Peyer's patch (tissue), 4 donors: ENCODE data around the gene SIT1. TPM values are rescaled to one million over a fixed set of nuclear protein-coding genes. Genes with fewer than 3 reads are reported as not detected.
"Not testable (repeated sequence)": the region's sequence is repeated elsewhere in the genome, so short reads cannot be mapped to it uniquely, and the experiment has no call there.

ENCODE experiments used
- DNase-seq, 3 donors: peaks; one replicate each; pipeline ENCODE4 v3.0.0-alpha.2; 2017 to 2019
- H3K27ac ChIP-seq, 4 donors: fragments of 200-600 bp; sonication (generic); one replicate each; pipeline ENCODE4 v1.5.1; 2016 to 2019
- H3K27me3 ChIP-seq, 2 donors: fragments of 200-600 bp; sonication (generic); one replicate each; pipeline ENCODE4 v1.5.1; 2019
- H3K36me3 ChIP-seq, 3 donors: fragments of 200-600 bp; sonication (generic); one replicate each; pipeline ENCODE4 v1.5.1; 2016 to 2019
- H3K4me1 ChIP-seq, 4 donors: fragments of 200-600 bp; sonication (generic); one replicate each; pipeline ENCODE4 v1.5.1; 2016 to 2019
- H3K4me3 ChIP-seq, 4 donors: fragments of 200-600 bp; sonication (generic); 1 replicate in 3 of 4; 2 replicates in 1 of 4; pipeline ENCODE4 v1.5.1; 2016 to 2019; ENCODE audit warnings: mild to moderate bottlenecking in 1 of 4
- H3K9me3 ChIP-seq, 4 donors: fragments of 200-600 bp; sonication (generic); one replicate each; pipeline ENCODE4 v1.5.1; 2016 to 2019; ENCODE audit warnings: mild to moderate bottlenecking in 1 of 4
- CTCF ChIP-seq, 6 experiments: fragments of 450-650 bp in 4 of 6; fragments of 200-600 bp in 2 of 6; sonication (generic) in 1 of 6; IDR thresholded peaks; one replicate each; pipeline ENCODE4 v1.5.1; 2017 to 2019; ENCODE audit warnings: antibody characterized with exemption in 6 of 6, mild to moderate bottlenecking in 3 of 6, moderate library complexity in 1 of 6
- POLR2A ChIP-seq, 2 donors: fragments of 450-650 bp; IDR thresholded peaks; one replicate each; pipeline ENCODE4 v1.5.1; 2017; ENCODE audit warnings: antibody characterized with exemption in 2 of 2, mild to moderate bottlenecking in 2 of 2, moderate library complexity in 2 of 2
- total RNA-seq, 4 donors: library from RNA; depleted of rRNA; stranded (reverse); fragments of >200 nt; gene quantifications; one replicate each; pipeline ENCODE4 v1.1.0, GENCODE V29; 2016

SIT1 gene
- total RNA-seq, 4 donors from 2014 or later, result 2.4 TPM; not detected in 3

- no peak for TF ChIP-seq CTCF (IDR thresholded peaks at IDR 0.05)
- no peak for TF ChIP-seq POLR2A (IDR thresholded peaks at IDR 0.05)
- no peak overlapping the region for H3K27ac ChIP-seq
- H3K9me3 ChIP-seq, result no peaks in the 10 kb centered on the region
- no peak overlapping the region for H3K4me3 ChIP-seq
- peaks cover 0 to 14% (median 9%) of the 10 kb centered on the region in 4 donors for H3K4me1 ChIP-seq
- DNase-seq, result peak in 1 of 3 donors; percentile 42
- no peaks in the 10 kb centered on the region for H3K27me3 ChIP-seq
- H3K36me3 ChIP-seq, result no peaks in the 10 kb centered on the region
These were observed 7.7 kb downstream of the SIT1 start for GRCh38 chr9:35643046-35643445.

GRCh38 chr9:35641478-35641877 lies 9.3 kb downstream of the SIT1 start:
- H3K9me3 ChIP-seq, H3K27me3 ChIP-seq, H3K36me3 ChIP-seq, DNase-seq, H3K4me3 ChIP-seq: not testable (repeated sequence)
- Histone ChIP-seq H3K4me1 (peaks cover 0 to 15% (median 3%) of the 10 kb centered on the region in 4 donors), H3K27ac (peak overlapping the region in 1 of 4 donors; percentile 52)

- not testable (repeated sequence) for H3K4me3 ChIP-seq, H3K27me3 ChIP-seq, H3K27ac ChIP-seq, H3K36me3 ChIP-seq, H3K9me3 ChIP-seq
- H3K4me1 ChIP-seq, result peaks cover 0 to 18% (median 1%) of the 10 kb centered on the region in 4 donors
- DNase-seq, result peak in 1 of 3 donors; percentile 29
These were observed 10.3 kb downstream of the SIT1 start for GRCh38 chr9:35640431-35640830.

- DNase-seq, result no peak
- Histone ChIP-seq H3K4me3 (no peak overlapping the region), H3K36me3 (no peaks in the 10 kb centered on the region), H3K27me3 (no peaks in the 10 kb centered on the region), H3K27ac (peak overlapping the region in 1 of 4 donors; percentile 44), H3K9me3 (no peaks in the 10 kb centered on the region), H3K4me1 (peaks cover 0 to 21% (median 2%) of the 10 kb centered on the region in 4 donors)
- TF ChIP-seq CTCF (IDR thresholded peaks at IDR 0.05) (no peak), POLR2A (IDR thresholded peaks at IDR 0.05) (no peak)
These were observed 11.1 kb downstream of the SIT1 start for GRCh38 chr9:35639631-35640030.

GRCh38 chr9:35639225-35639624 lies 11.5 kb downstream of the SIT1 start:
- Histone ChIP-seq H3K27ac (peak overlapping the region in 1 of 4 donors; percentile 44), H3K4me1 (peaks cover 0 to 21% (median 2%) of the 10 kb centered on the region in 4 donors)
- not testable (repeated sequence) for H3K9me3 ChIP-seq

GRCh38 chr9:35638751-35639150 lies 12.0 kb downstream of the SIT1 start:
- not testable (repeated sequence) for H3K9me3 ChIP-seq, H3K27ac ChIP-seq, H3K27me3 ChIP-seq, H3K4me3 ChIP-seq, H3K36me3 ChIP-seq
- peaks cover 0 to 21% (median 2%) of the 10 kb centered on the region in 4 donors for H3K4me1 ChIP-seq
- DNase-seq, result peak in 1 of 3 donors; percentile 53

More at GRCh38 chr9:35639225-35639624, 11.5 kb downstream of the SIT1 start:
- H3K27me3 ChIP-seq, H3K36me3 ChIP-seq, DNase-seq, H3K4me3 ChIP-seq: not testable (repeated sequence)

- H3K9me3 ChIP-seq, H3K4me3 ChIP-seq, H3K36me3 ChIP-seq, H3K27me3 ChIP-seq: not testable (repeated sequence)
- Histone ChIP-seq H3K27ac (peak overlapping the region in 1 of 4 donors; percentile 38), H3K4me1 (peaks cover 0 to 21% (median 2%) of the 10 kb centered on the region in 4 donors)
- peak in 1 of 3 donors; percentile 26 for DNase-seq
These were observed 13.2 kb downstream of the SIT1 start for GRCh38 chr9:35637427-35637955.

GRCh38 chr9:35636877-35637246 lies 13.9 kb downstream of the SIT1 start:
- DNase-seq, H3K9me3 ChIP-seq, H3K36me3 ChIP-seq, H3K4me3 ChIP-seq, H3K27me3 ChIP-seq: not testable (repeated sequence)
- Histone ChIP-seq H3K4me1 (peaks cover 0 to 21% (median 2%) of the 10 kb centered on the region in 4 donors), H3K27ac (peak overlapping the region in 1 of 4 donors; percentile 75)

- H3K9me3 ChIP-seq, result no peaks in the 10 kb centered on the region
- no peaks in the 10 kb centered on the region for H3K36me3 ChIP-seq
- no peak for TF ChIP-seq CTCF (IDR thresholded peaks at IDR 0.05)
- TF ChIP-seq POLR2A (IDR thresholded peaks at IDR 0.05), result no peak
- H3K4me1 ChIP-seq, result peaks cover 0 to 21% (median 2%) of the 10 kb centered on the region in 4 donors
- peak overlapping the region; percentile 14 to 75 (median 40) for H3K27ac ChIP-seq
- no peak overlapping the region for H3K4me3 ChIP-seq
- DNase-seq, result peak in 2 of 3 donors; percentile 70
- H3K27me3 ChIP-seq, result no peaks in the 10 kb centered on the region
These were observed 14.4 kb downstream of the SIT1 start for GRCh38 chr9:35636135-35636876.
